Measurements from ENCODE around the gene FBXO46.

- TF ChIP-seq, protein P1, sequence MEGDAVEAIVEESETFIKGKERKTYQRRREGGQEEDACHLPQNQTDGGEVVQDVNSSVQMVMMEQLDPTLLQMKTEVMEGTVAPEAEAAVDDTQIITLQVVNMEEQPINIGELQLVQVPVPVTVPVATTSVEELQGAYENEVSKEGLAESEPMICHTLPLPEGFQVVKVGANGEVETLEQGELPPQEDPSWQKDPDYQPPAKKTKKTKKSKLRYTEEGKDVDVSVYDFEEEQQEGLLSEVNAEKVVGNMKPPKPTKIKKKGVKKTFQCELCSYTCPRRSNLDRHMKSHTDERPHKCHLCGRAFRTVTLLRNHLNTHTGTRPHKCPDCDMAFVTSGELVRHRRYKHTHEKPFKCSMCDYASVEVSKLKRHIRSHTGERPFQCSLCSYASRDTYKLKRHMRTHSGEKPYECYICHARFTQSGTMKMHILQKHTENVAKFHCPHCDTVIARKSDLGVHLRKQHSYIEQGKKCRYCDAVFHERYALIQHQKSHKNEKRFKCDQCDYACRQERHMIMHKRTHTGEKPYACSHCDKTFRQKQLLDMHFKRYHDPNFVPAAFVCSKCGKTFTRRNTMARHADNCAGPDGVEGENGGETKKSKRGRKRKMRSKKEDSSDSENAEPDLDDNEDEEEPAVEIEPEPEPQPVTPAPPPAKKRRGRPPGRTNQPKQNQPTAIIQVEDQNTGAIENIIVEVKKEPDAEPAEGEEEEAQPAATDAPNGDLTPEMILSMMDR (conservative IDR thresholded peaks at IDR 0.05; ENCODE audit: low read length) = no peak
- TF ChIP-seq EZH2phosphoT487 (IDR thresholded peaks at IDR 0.05; ENCODE audit: borderline replicate concordance) = no peak
These were observed 16.2 kb upstream of the FBXO46 start for GRCh38 chr19:45746866-45747265.

Measured in Loucy (cell line).